ENCODE data around the gene OR4E2. TPM values are rescaled to one million over a fixed set of nuclear protein-coding genes. Genes with fewer than 3 reads are reported as not detected.
A peak's percentile ranks its signal among the peaks of the same experiment; 100 is the strongest.
"Not testable (repeated sequence)": the region's sequence is repeated elsewhere in the genome, so short reads cannot be mapped to it uniquely, and the experiment has no call there.

OR4E2 gene
- total RNA-seq = not detected
- long read RNA-seq = 0 reads

- intact Hi-C loops (cut with micrococcal nuclease) = no loop called here
- ATAC-seq (no peak), DNase-seq (no peak)
Observed at GRCh38 chr14:21653331-21653885, at the start of gene OR4E2. OR4E2 (plus strand) TSS chr14:21653835; CDS start chr14:21665083, 11,248 bp downstream.

GRCh38 chr14:21612324-21612723 lies 41.3 kb upstream of the OR4E2 start:
- no peak for DNase-seq
- intact Hi-C loops (cut with micrococcal nuclease) = no loop called here
- ATAC-seq = no peak

GRCh38 chr14:21614240-21614639 lies 39.4 kb upstream of the OR4E2 start:
- intact Hi-C loops (cut with micrococcal nuclease) = no loop called here
- ATAC-seq (no peak), DNase-seq (no peak)

GRCh38 chr14:21617614-21618013 lies 36.0 kb upstream of the OR4E2 start:
- ATAC-seq (no peak), DNase-seq (no peak)
- intact Hi-C loops (cut with micrococcal nuclease) = no loop called here

GRCh38 chr14:21626491-21627230 lies 27.0 kb upstream of the OR4E2 start:
- intact Hi-C loops (cut with micrococcal nuclease) = no loop called here
- ATAC-seq = no peak
- DNase-seq = no peak

- ATAC-seq; DNase-seq; intact Hi-C loops (cut with micrococcal nuclease): not testable (repeated sequence)
Observed at GRCh38 chr14:21630503-21630902, 23.1 kb upstream of the OR4E2 start.

- intact Hi-C loops (cut with micrococcal nuclease) = no loop called here
Observed at GRCh38 chr14:21631084-21631483, 22.6 kb upstream of the OR4E2 start.

GRCh38 chr14:21634840-21635239 lies 18.8 kb upstream of the OR4E2 start, which contains the start of gene OR10G2:
OR10G2 (minus strand) TSS chr14:21634940; CDS start chr14:21634842, 98 bp downstream.
- intact Hi-C loops (cut with micrococcal nuclease) = no loop called here
- ATAC-seq (no peak), DNase-seq (no peak)

More at GRCh38 chr14:21631084-21631483, 22.6 kb upstream of the OR4E2 start:
- no peak for ATAC-seq
- DNase-seq = no peak

GRCh38 chr14:21642683-21643082 lies 11.0 kb upstream of the OR4E2 start:
- intact Hi-C loops (cut with micrococcal nuclease) = no loop called here
- ATAC-seq (no peak), DNase-seq (no peak)

- ATAC-seq (no peak), DNase-seq (no peak)
- intact Hi-C loops (cut with micrococcal nuclease) = no loop called here
Observed at GRCh38 chr14:21643407-21643806, 10.2 kb upstream of the OR4E2 start.

GRCh38 chr14:21647380-21647779 lies 6.3 kb upstream of the OR4E2 start:
- ATAC-seq (no peak), DNase-seq (no peak)
- intact Hi-C loops (cut with micrococcal nuclease) = no loop called here

- DNase-seq (no peak), ATAC-seq (peak; percentile 57)
- intact Hi-C loops (cut with micrococcal nuclease) = no loop called here
Observed at GRCh38 chr14:21652209-21652808, 1.3 kb upstream of the OR4E2 start.

GRCh38 chr14:21654215-21654614 lies 580 bp downstream of the OR4E2 start:
- no peak for ATAC-seq
- intact Hi-C loops (cut with micrococcal nuclease) = no loop called here
- no peak for DNase-seq

GRCh38 chr14:21656980-21657379 lies 3.3 kb downstream of the OR4E2 start:
- intact Hi-C loops (cut with micrococcal nuclease) = no loop called here
- ATAC-seq (no peak), DNase-seq (no peak)

GRCh38 chr14:21668377-21668776 lies 14.7 kb downstream of the OR4E2 start:
- intact Hi-C loops (cut with micrococcal nuclease) = no loop called here
- ATAC-seq = no peak
- no peak for DNase-seq

GRCh38 chr14:21669284-21669683 lies 15.6 kb downstream of the OR4E2 start:
- DNase-seq (no peak), ATAC-seq (no peak)
- intact Hi-C loops (cut with micrococcal nuclease) = no loop called here

- DNase-seq (no peak), ATAC-seq (no peak)
- intact Hi-C loops (cut with micrococcal nuclease) = no loop called here
Observed at GRCh38 chr14:21671371-21671770, 17.7 kb downstream of the OR4E2 start.

GRCh38 chr14:21672116-21672515 lies 18.5 kb downstream of the OR4E2 start:
- DNase-seq (no peak), ATAC-seq (no peak)
- intact Hi-C loops (cut with micrococcal nuclease) = no loop called here

- ATAC-seq = no peak
- intact Hi-C loops (cut with micrococcal nuclease) = no loop called here
Observed at GRCh38 chr14:21673718-21674117, 20.1 kb downstream of the OR4E2 start, which contains the start of gene OR4E1. OR4E1 (minus strand) TSS chr14:21673818; CDS start chr14:21670935, 2,883 bp downstream.

GRCh38 chr14:21675566-21675965 lies 21.9 kb downstream of the OR4E2 start:
- ATAC-seq (no peak), DNase-seq (no peak)
- intact Hi-C loops (cut with micrococcal nuclease) = no loop called here

More at GRCh38 chr14:21673718-21674117, 20.1 kb downstream of the OR4E2 start, which contains the start of gene OR4E1:
- no peak for DNase-seq

Measured in left ventricle myocardium superior (tissue), 1 donor.